Karpas-422 (cell line): ENCODE measurements around the gene SLCO1B1. TPM values are rescaled to one million over a fixed set of nuclear protein-coding genes. Genes with fewer than 3 reads are reported as not detected.
"Not testable (repeated sequence)": the region's sequence is repeated elsewhere in the genome, so short reads cannot be mapped to it uniquely, and the experiment has no call there.

Experiments
- DNase-seq: peaks from one replicate; pipeline ENCODE4 v3.0.0-alpha.2; 2015
- H2AFZ ChIP-seq: fragments of 200-600 bp; sonication (generic); 2 replicates; pipeline ENCODE4 v1.6.1; 2014; ENCODE audit warnings: antibody characterized with exemption, low read length, mixed read lengths
- H3K27ac ChIP-seq: fragments of 200-600 bp; sonication (generic); 2 replicates; pipeline ENCODE4 v1.5.1; 2014; ENCODE audit warnings: mild to moderate bottlenecking, low read length, moderate library complexity
- H3K27me3 ChIP-seq: fragments of 200-600 bp; sonication (generic); 2 replicates; pipeline ENCODE4 v1.6.1; 2014; ENCODE audit warnings: low read length, mixed read lengths
- H3K36me3 ChIP-seq: fragments of 200-600 bp; sonication (generic); 2 replicates; pipeline ENCODE4 v1.6.1; 2014; ENCODE audit warnings: low read length, mixed read lengths; ENCODE audit not compliant: insufficient read depth
- H3K4me1 ChIP-seq: fragments of 200-600 bp; sonication (generic); 2 replicates; pipeline ENCODE4 v1.6.1; 2014; ENCODE audit warnings: mild to moderate bottlenecking, low read length, mixed read lengths
- H3K4me2 ChIP-seq: fragments of 200-600 bp; sonication (generic); 2 replicates; pipeline ENCODE4 v1.6.1; 2014; ENCODE audit warnings: low read length, low read depth, mild to moderate bottlenecking; ENCODE audit not compliant: poor library complexity, severe bottlenecking
- H3K4me3 ChIP-seq: fragments of 200-600 bp; sonication (generic); 2 replicates; pipeline ENCODE4 v1.5.1; 2014; ENCODE audit warnings: mild to moderate bottlenecking, antibody characterized with exemption, low read length, mixed read lengths
- H3K79me2 ChIP-seq: fragments of 200-600 bp; sonication (generic); 2 replicates; pipeline ENCODE4 v1.6.1; 2014; ENCODE audit warnings: mild to moderate bottlenecking, low read length, mixed read lengths
- H3K9ac ChIP-seq: fragments of 200-600 bp; sonication (generic); 2 replicates; pipeline ENCODE4 v1.6.0; 2014; ENCODE audit warnings: low read length
- H3K9me2 ChIP-seq: fragments of 200-600 bp; sonication (generic), shearing (Covaris generic); replicated peaks from 2 replicates; pipeline ENCODE4 v1.6.0; 2014; ENCODE audit warnings: mild to moderate bottlenecking, low read length, moderate library complexity; ENCODE audit not compliant: insufficient read depth
- H3K9me3 ChIP-seq: fragments of 300-700, 200-600 bp; sonication (generic); 2 replicates; pipeline ENCODE4 v1.6.1; 2014; ENCODE audit warnings: low read length, mixed read lengths
- H4K20me1 ChIP-seq: fragments of 200-600 bp; sonication (generic); 2 replicates; pipeline ENCODE4 v1.6.1; 2014; ENCODE audit warnings: mild to moderate bottlenecking, antibody characterized with exemption, low read length, low read depth; ENCODE audit not compliant: insufficient read depth
- total RNA-seq: library from RNA; depleted of rRNA; stranded (reverse); fragments of >200 nt; shearing (Covaris generic); gene quantifications from 2 replicates; pipeline ENCODE4 v1.2.3, GENCODE V29; 2014; ENCODE audit warnings: low replicate concordance

Gene SLCO1B1
- total RNA-seq, 1 experiment from 2014 or later: not detected

- Histone ChIP-seq H3K9me3 (no peaks in the 10 kb centered on the region), H3K4me3 (no peak overlapping the region), H3K4me2 (no peak overlapping the region), H3K27ac (no peak overlapping the region), H3K9ac (no peak overlapping the region), H3K9me2 (no peaks in the 10 kb centered on the region), H3K36me3 (no peaks in the 10 kb centered on the region), H3K79me2 (no peaks in the 10 kb centered on the region), H3K4me1 (peaks cover 5% of the 10 kb centered on the region; the same call in 1 of the 2 replicates), H4K20me1 (no peaks in the 10 kb centered on the region), H3K27me3 (no peaks in the 10 kb centered on the region), H2AFZ (no peak overlapping the region)
- no peak for DNase-seq
Observed at GRCh38 chr12:21172079-21172478, 41.1 kb downstream of the SLCO1B1 start.

GRCh38 chr12:21183721-21184275 is 52.8 kb downstream of the SLCO1B1 start:
- Histone ChIP-seq H3K36me3 (no peaks in the 10 kb centered on the region), H2AFZ (no peak overlapping the region), H3K4me1 (no peaks in the 10 kb centered on the region), H3K9me3 (no peaks in the 10 kb centered on the region), H3K4me2 (no peak overlapping the region), H3K27ac (no peak overlapping the region), H3K27me3 (no peaks in the 10 kb centered on the region), H3K9ac (no peak overlapping the region), H4K20me1 (no peaks in the 10 kb centered on the region), H3K4me3 (no peak overlapping the region), H3K79me2 (no peaks in the 10 kb centered on the region), H3K9me2 (no peaks in the 10 kb centered on the region)
- no peak for DNase-seq

- no peaks in the 10 kb centered on the region for H3K36me3 ChIP-seq
- H3K4me3 ChIP-seq: no peak overlapping the region
- no peak for DNase-seq
- H3K9me3 ChIP-seq: no peaks in the 10 kb centered on the region
- no peaks in the 10 kb centered on the region for H3K4me1 ChIP-seq
- no peak overlapping the region for H3K9ac ChIP-seq
- H3K4me2 ChIP-seq: no peak overlapping the region
- no peaks in the 10 kb centered on the region for H4K20me1 ChIP-seq
- H3K27me3 ChIP-seq: no peaks in the 10 kb centered on the region
- H2AFZ ChIP-seq: no peak overlapping the region
- H3K27ac ChIP-seq: no peak overlapping the region
- H3K79me2 ChIP-seq: no peaks in the 10 kb centered on the region
- H3K9me2 ChIP-seq: no peaks in the 10 kb centered on the region
Observed at GRCh38 chr12:21190016-21190415, 59.0 kb downstream of the SLCO1B1 start.

GRCh38 chr12:21214433-21214832 is 83.4 kb downstream of the SLCO1B1 start:
- H3K9ac ChIP-seq, H3K4me2 ChIP-seq, H3K9me2 ChIP-seq, H3K36me3 ChIP-seq, H3K4me1 ChIP-seq, H2AFZ ChIP-seq, H3K27ac ChIP-seq, H3K4me3 ChIP-seq, H4K20me1 ChIP-seq, DNase-seq, H3K79me2 ChIP-seq, H3K27me3 ChIP-seq, H3K9me3 ChIP-seq: not testable (repeated sequence)

GRCh38 chr12:21219206-21219605 is 88.2 kb downstream of the SLCO1B1 start:
- no peaks in the 10 kb centered on the region for H3K9me3 ChIP-seq
- no peaks in the 10 kb centered on the region for H4K20me1 ChIP-seq
- no peak for DNase-seq
- H3K4me1 ChIP-seq: no peaks in the 10 kb centered on the region
- H3K9me2 ChIP-seq: no peaks in the 10 kb centered on the region; the same call in 1 of the 2 replicates
- H3K27ac ChIP-seq: no peak overlapping the region
- H2AFZ ChIP-seq: no peak overlapping the region
- H3K9ac ChIP-seq: no peak overlapping the region
- no peak overlapping the region for H3K4me3 ChIP-seq
- H3K79me2 ChIP-seq: no peaks in the 10 kb centered on the region
- H3K36me3 ChIP-seq: no peaks in the 10 kb centered on the region
- H3K4me2 ChIP-seq: no peak overlapping the region
- H3K27me3 ChIP-seq: no peaks in the 10 kb centered on the region

GRCh38 chr12:21220266-21220665 is 89.3 kb downstream of the SLCO1B1 start:
- Histone ChIP-seq H3K4me2 (no peak overlapping the region), H3K4me3 (no peak overlapping the region), H3K79me2 (no peaks in the 10 kb centered on the region), H3K9me3 (no peaks in the 10 kb centered on the region), H3K9ac (no peak overlapping the region), H3K9me2 (no peaks in the 10 kb centered on the region; the same call in 1 of the 2 replicates), H3K36me3 (no peaks in the 10 kb centered on the region), H4K20me1 (no peaks in the 10 kb centered on the region), H2AFZ (no peak overlapping the region), H3K27ac (no peak overlapping the region), H3K27me3 (no peaks in the 10 kb centered on the region), H3K4me1 (no peaks in the 10 kb centered on the region)
- no peak for DNase-seq

- Histone ChIP-seq H3K4me1 (no peaks in the 10 kb centered on the region), H3K36me3 (no peaks in the 10 kb centered on the region), H2AFZ (no peak overlapping the region), H3K9ac (no peak overlapping the region), H3K4me3 (no peak overlapping the region), H3K4me2 (no peak overlapping the region), H3K27me3 (no peaks in the 10 kb centered on the region), H3K9me2 (no peaks in the 10 kb centered on the region; the same call in 1 of the 2 replicates), H3K79me2 (no peaks in the 10 kb centered on the region), H4K20me1 (no peaks in the 10 kb centered on the region), H3K27ac (no peak overlapping the region), H3K9me3 (no peaks in the 10 kb centered on the region)
- DNase-seq: no peak
Observed at GRCh38 chr12:21221072-21221471, 90.1 kb downstream of the SLCO1B1 start.

- Histone ChIP-seq H2AFZ (no peak overlapping the region), H3K4me2 (no peak overlapping the region), H3K4me1 (no peaks in the 10 kb centered on the region), H4K20me1 (no peaks in the 10 kb centered on the region), H3K9me3 (no peaks in the 10 kb centered on the region), H3K9me2 (no peaks in the 10 kb centered on the region; the same call in 1 of the 2 replicates), H3K36me3 (no peaks in the 10 kb centered on the region), H3K27me3 (no peaks in the 10 kb centered on the region), H3K4me3 (no peak overlapping the region), H3K27ac (no peak overlapping the region), H3K9ac (no peak overlapping the region), H3K79me2 (no peaks in the 10 kb centered on the region)
- DNase-seq: no peak
Observed at GRCh38 chr12:21221778-21222177, 90.8 kb downstream of the SLCO1B1 start.
